Duodenal mucosa (tissue), 2 donors: ENCODE data around the gene PSMG3.

Source experiments
- H3K27ac ChIP-seq: one replicate; pipeline ENCODE4 v1.7.0; 2013; ENCODE audit warnings: low read depth, low read length
- H3K27me3 ChIP-seq, 2 donors: one replicate each; pipeline ENCODE4 v1.7.0; 2013; ENCODE audit warnings: low read length in 2 of 2, control low read depth in 1 of 2; ENCODE audit not compliant: insufficient read depth in 2 of 2, control insufficient read depth in 1 of 2
- H3K36me3 ChIP-seq, 2 donors: one replicate each; pipeline ENCODE4 v1.7.0; 2013; ENCODE audit warnings: low read length in 2 of 2, control low read depth in 1 of 2; ENCODE audit not compliant: insufficient read depth in 2 of 2, control insufficient read depth in 1 of 2
- H3K4me1 ChIP-seq, 2 donors: one replicate each; pipeline ENCODE4 v1.7.0; 2013; ENCODE audit warnings: low read length in 2 of 2, control low read depth in 1 of 2; ENCODE audit not compliant: insufficient read depth in 2 of 2, control insufficient read depth in 1 of 2
- H3K4me3 ChIP-seq, 2 donors: one replicate each; pipeline ENCODE4 v1.7.0; 2013; ENCODE audit warnings: low read length in 2 of 2, low read depth in 1 of 2
- H3K9ac ChIP-seq, 2 donors: one replicate each; pipeline ENCODE4 v1.7.0; 2013; ENCODE audit warnings: low read length in 2 of 2, low read depth in 1 of 2
- H3K9me3 ChIP-seq, 2 donors: one replicate each; pipeline ENCODE4 v1.7.0; 2013; ENCODE audit warnings: low read length in 2 of 2, control low read depth in 1 of 2; ENCODE audit not compliant: control insufficient read depth in 1 of 2

Gene PSMG3

DNA sequence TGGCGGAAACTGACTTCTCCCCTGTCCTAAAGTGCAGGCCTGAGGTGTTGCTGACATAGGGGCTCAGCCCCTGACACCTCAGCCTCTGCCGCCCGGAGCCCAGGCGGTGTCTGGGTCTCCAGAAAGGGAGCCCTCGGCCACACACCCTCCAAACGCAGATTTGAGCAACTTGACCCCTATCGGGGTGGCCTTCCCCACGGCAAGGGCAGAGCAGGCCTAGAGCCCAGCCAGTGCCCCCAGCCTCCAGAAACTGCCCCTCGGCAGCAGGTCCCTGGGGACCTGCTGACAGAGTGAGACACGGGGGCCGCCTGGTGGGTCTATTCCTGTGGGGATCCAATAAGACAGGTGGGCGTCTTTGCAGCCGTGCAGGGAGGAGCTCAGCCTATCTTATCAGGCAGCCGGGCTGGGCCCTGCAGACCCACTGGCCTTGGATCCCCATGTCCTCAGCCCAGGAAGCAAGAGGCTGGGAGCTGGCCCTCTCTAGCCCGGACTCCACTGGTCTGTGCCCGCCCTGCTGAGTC, 24.9 kb downstream of the PSMG3 start:
- H3K27ac ChIP-seq, result no peak overlapping the region
- H3K36me3 ChIP-seq, result peaks cover 17 to 35% of the 10 kb centered on the region in 2 donors
- H3K9me3 ChIP-seq, result no peaks in the 10 kb centered on the region
- H3K4me3 ChIP-seq, result no peak overlapping the region
- H3K9ac ChIP-seq, result no peak overlapping the region
- H3K27me3 ChIP-seq, result no peaks in the 10 kb centered on the region
- H3K4me1 ChIP-seq, result peaks cover 0 to 3% of the 10 kb centered on the region in 2 donors

DNA sequence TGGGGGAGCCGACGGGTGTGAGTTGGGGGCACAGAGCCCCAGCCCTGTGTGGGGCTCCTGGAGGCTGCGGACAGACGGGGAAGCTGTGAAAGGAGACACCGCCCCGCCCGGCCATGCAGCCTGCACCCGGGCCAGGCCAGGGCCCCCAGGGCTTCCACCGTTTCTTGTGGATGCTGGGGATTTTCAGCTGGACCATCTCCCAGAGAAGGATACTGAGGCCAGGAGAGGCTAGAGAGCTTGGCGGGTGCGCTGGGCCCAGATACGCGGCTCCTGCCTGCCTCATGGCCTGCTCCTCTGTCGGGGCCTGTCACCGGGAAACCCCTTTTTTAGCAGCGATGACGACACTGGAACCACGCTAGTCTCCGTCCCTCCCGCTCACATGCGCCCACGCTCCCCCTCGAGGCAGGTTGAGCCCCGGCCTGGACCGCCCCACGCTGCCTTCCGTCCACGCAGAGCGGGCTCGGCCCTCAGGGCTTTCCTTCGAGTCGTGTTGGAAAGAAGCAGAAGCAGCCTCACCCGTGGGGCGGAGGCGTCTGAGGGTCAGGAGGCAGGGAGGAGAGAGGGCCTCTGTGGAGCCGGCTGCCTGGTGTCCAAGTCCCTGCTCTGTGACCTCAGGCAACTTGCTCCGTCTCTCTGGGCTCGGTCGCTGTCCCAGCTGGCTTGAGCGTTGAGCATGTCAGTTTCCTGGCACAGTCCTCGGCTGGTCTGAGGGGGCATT, 25.5 kb downstream of the PSMG3 start:
- no peak overlapping the region for H3K27ac ChIP-seq
- H3K9me3 ChIP-seq, result no peaks in the 10 kb centered on the region
- H3K9ac ChIP-seq, result no peak overlapping the region
- no peak overlapping the region for H3K4me3 ChIP-seq
- no peaks in the 10 kb centered on the region for H3K27me3 ChIP-seq
- H3K36me3 ChIP-seq, result peaks cover 20 to 39% of the 10 kb centered on the region in 2 donors
- peaks cover 0 to 3% of the 10 kb centered on the region in 2 donors for H3K4me1 ChIP-seq

DNA sequence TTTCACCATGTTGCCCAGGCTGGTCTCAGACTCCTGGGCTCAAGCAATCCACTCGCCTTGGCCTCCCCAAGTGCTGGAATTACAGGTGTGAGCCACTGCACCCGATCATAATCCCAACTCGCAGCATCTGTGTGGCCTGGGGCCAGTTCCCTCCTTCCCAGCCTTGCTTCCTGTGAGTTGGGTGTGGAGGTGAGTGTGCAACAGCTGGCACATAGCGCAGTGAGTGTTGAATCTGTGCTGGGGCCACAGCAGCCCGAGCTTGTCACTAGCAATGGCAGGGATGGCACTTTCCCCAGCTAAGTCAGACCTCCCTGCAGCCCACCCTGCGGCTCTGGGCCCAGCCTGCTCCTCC, 26.0 kb downstream of the PSMG3 start:
- Histone ChIP-seq H3K36me3 (peaks cover 19 to 39% of the 10 kb centered on the region in 2 donors), H3K4me3 (no peak overlapping the region), H3K27ac (no peak overlapping the region), H3K9ac (no peak overlapping the region), H3K27me3 (no peaks in the 10 kb centered on the region), H3K4me1 (peaks cover 0 to 3% of the 10 kb centered on the region in 2 donors), H3K9me3 (no peaks in the 10 kb centered on the region)

DNA sequence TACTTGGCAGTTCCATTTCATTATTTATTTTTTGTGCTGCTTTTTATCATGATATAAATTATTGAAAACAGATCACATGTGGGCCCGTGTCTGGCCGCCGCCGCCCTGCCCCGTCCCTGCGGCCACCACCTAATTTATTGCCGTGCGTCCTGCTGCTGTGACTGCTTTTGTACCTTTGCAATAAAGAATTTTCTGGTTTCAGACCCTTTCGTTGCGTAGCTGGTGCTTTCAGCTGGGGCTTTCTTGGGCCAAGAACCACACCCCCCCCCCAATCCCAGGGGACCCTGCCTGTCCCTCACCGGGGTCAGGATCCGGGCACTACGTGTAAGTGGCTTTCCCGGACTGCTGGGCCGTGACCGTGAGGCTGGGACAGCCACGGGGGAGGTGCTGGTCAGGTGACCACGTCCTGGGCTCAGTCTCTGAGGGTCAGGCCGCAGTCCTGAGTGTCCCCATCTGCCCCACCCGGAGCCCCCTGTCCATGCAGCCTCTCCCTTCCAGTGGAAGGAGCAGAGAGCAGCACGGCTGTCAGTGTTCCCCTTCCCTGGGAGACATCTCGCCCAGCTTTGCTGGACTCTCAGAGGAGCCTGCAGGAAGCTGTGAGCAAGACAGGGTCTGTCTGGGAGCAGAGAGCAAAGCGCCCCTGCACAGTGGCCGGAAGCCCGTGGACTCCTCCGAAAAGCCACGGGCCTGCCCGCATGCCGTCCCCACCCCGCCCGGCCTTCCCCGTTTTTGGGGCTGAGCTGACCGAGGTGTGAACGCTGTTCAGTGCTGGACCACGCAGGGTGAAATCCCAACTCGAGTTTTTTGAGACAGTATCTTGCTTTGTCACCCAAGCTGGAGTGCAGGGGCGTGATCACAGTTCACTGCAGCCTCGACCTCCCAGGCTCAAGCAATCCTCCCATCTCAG, 26.7 kb downstream of the PSMG3 start:
- Histone ChIP-seq H3K4me3 (no peak overlapping the region), H3K4me1 (peaks cover 0 to 3% of the 10 kb centered on the region in 2 donors), H3K9me3 (no peaks in the 10 kb centered on the region), H3K9ac (no peak overlapping the region), H3K27me3 (no peaks in the 10 kb centered on the region), H3K36me3 (peaks cover 18 to 38% of the 10 kb centered on the region in 2 donors), H3K27ac (no peak overlapping the region)

DNA sequence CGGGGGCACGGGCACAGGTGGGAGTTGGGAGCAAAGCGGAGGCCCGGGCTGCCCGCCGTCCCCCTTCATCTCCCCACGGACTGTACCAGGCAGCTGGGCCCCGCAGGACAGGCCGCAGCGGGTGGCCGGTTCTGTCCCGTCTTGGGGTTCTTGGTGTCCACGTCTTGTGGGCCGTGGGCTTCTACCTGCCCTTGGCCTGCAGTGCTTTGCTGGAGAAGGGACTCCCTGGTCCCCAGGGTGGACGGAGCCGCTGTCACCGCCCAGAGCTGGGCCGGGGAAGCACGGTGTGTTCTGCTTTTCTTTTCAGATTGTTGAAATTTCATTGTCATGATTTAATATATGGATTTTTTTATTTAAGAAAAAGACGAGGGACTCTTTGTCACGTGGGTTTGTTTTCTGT, 27.5 kb downstream of the PSMG3 start:
- H3K4me1 ChIP-seq, result peaks cover 0 to 11% of the 10 kb centered on the region in 2 donors
- peaks cover 18 to 34% of the 10 kb centered on the region in 2 donors for H3K36me3 ChIP-seq
- H3K27ac ChIP-seq, result no peak overlapping the region
- no peaks in the 10 kb centered on the region for H3K27me3 ChIP-seq
- H3K9me3 ChIP-seq, result no peaks in the 10 kb centered on the region
- H3K9ac ChIP-seq, result no peak overlapping the region
- no peak overlapping the region for H3K4me3 ChIP-seq

DNA sequence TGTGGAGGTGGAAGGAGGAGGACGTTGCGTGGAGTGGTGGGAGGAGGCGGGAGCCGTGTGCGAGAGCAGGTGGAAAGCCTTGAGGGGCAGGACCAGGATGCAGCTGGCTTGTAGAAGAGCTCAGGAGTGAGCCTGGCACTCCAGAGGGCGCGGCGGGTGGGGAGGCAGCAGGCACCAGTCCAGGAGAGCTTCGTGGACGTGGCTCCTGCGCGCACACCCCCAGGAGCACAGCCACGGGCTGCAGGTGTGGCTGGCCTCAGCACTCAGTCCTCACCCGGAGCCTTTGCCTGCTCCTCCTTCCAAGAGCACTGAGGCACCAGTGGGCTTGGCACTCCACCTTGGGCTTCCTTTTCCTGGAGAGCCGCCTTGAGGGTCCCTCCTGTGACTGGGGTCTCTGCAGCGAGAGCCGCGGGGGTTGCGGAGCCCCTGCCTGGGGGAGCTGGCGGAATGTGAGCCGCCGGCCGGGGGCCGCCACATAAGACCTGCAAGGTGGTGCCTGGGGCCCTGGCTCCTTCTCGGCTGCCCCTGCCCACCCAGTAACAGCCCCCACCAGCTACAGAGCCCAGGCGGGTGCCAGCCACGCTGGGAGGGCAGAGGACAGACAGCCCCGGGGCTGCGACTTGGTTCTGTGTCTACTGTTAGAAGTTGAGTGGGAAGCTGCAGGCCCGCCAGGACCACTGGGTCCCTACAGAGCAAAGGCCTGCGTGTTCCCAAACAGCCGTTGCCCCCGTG, 28.2 kb downstream of the PSMG3 start:
- Histone ChIP-seq H3K9me3 (no peaks in the 10 kb centered on the region), H3K27ac (no peak overlapping the region), H3K4me1 (peaks cover 2 to 17% of the 10 kb centered on the region in 2 donors), H3K4me3 (no peak overlapping the region), H3K36me3 (peaks cover 18 to 32% of the 10 kb centered on the region in 2 donors), H3K9ac (no peak overlapping the region), H3K27me3 (no peaks in the 10 kb centered on the region)

DNA sequence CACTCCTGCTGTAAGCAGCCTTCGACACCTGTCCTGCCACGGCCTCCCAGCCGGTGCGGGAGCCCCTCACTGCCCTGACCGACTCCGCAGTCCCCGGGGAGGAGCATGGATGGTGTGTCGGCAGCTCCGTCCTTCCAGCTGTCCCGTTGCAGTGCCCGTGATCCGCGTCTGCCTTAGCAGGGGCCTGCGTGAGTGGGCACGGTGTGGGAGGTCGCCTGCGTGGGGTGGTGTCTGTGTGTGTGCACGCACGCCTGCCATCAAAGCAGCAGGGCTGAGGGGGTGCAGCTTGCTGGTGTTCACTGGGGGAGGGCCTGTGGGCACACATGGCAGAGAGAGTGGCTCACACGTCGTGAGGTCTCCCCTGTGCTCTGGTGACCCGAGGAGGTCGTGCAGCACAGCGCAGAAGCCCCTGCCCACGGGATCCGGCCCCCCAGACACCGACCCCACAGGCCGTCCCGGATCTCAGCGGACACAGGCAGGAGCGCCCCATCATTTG, 29.0 kb downstream of the PSMG3 start:
- Histone ChIP-seq H3K27me3 (no peaks in the 10 kb centered on the region), H3K4me3 (no peak overlapping the region), H3K9ac (no peak overlapping the region), H3K9me3 (no peaks in the 10 kb centered on the region), H3K27ac (no peak overlapping the region), H3K4me1 (peaks cover 9 to 20% of the 10 kb centered on the region in 2 donors), H3K36me3 (peaks cover 18 to 32% of the 10 kb centered on the region in 2 donors)

DNA sequence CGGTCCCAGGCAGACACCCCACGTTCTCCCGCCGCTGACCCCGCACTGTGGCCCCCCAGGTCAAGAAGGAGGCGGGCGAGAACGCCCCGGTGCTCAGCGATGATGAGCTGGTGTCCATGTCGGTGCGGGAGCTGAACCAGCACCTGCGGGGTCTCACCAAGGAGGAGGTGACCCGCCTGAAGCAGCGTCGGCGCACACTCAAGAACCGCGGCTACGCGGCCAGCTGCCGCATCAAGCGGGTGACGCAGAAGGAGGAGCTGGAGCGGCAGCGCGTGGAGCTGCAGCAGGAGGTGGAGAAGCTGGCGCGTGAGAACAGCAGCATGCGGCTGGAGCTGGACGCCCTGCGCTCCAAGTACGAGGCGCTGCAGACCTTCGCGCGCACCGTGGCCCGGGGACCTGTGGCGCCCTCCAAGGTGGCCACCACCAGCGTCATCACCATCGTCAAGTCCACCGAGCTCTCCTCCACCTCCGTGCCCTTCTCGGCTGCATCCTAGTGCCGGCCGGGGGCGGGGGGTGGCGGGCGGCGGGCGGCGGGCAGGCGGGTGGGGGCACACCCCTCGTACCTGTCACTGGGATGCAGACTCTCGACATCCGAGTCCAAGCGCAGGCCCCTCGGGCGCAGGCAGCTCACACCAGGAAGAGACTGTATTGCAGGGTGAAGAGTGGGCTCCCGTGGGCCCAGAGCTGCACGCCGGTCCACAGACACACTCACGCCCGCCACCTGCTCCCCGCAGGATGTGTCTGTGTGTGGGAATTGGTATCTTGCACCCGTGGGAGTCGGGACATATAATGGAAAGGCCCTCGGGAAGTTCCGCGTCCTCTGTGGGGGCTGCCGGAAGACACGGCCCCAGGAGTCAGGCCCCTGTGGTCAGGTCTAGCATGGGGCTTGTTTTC, 29.7 kb downstream of the PSMG3 start:
- Histone ChIP-seq H3K27me3 (no peaks in the 10 kb centered on the region), H3K9ac (no peak overlapping the region), H3K27ac (no peak overlapping the region), H3K4me1 (peaks cover 12 to 20% of the 10 kb centered on the region in 2 donors), H3K4me3 (no peak overlapping the region), H3K36me3 (peaks cover 21 to 33% of the 10 kb centered on the region in 2 donors), H3K9me3 (no peaks in the 10 kb centered on the region)

DNA sequence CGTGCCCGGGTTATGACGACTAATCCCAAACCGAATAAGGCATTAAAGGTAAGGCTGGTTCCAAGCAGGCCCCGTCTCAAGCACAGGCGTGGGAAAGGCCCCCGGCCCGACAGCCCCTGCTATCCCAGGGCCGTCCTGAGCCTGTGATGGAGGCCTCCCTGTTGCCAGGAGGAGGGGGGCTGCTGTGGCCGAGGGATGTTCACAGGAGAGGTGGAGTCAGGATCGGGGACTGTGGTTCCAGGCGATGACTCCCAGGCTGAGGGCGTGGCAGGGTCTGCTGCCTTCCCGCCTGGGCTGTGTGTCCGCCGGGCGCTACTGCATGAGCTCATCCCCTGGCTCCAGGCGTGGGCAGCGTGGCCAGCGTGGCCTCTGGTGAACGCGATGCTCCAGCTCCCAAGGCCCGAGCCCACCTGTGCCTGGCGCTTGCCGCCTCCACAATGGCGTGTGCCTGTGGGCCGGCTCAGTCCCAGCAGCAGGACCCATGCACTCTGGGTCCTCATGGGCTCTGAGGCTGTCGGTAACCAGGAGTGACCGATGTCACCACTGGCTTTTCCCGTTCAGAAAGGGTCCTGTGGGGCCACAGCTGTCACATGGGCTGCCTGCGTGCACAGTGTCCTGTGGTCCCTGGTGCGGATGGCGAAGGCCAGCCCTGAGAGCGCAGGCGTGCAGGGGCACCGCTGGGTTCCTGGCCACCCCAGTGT, 30.5 kb downstream of the PSMG3 start:
- Histone ChIP-seq H3K4me1 (peaks cover 12 to 20% of the 10 kb centered on the region in 2 donors), H3K9ac (no peak overlapping the region), H3K27me3 (no peaks in the 10 kb centered on the region), H3K36me3 (peaks cover 21 to 35% of the 10 kb centered on the region in 2 donors), H3K27ac (no peak overlapping the region), H3K4me3 (no peak overlapping the region), H3K9me3 (no peaks in the 10 kb centered on the region)
